Lower lobe of right lung (tissue), 2 donors: ENCODE data around the gene MIPOL1. TPM values are rescaled to one million over a fixed set of nuclear protein-coding genes. Genes with fewer than 3 reads are reported as not detected.

Source experiments
- ATAC-seq, 2 donors: fragments of 200-7000 bp; cut with Tn5 transposase; one replicate each; pipeline ENCODE4 v1.9.1; 2020 to 2022; ENCODE audit warnings: mild to moderate bottlenecking in 2 of 2, moderate library complexity in 2 of 2
- DNase-seq: peaks from one replicate; pipeline ENCODE4 v3.0.0-alpha.2; 2020
- H3K27ac ChIP-seq: fragments of 200-600 bp; one replicate; pipeline ENCODE4 v1.8.0; 2022
- H3K27me3 ChIP-seq: fragments of 200-600 bp; one replicate; pipeline ENCODE4 v1.8.0; 2022; ENCODE audit warnings: low read depth
- H3K36me3 ChIP-seq: fragments of 200-600 bp; one replicate; pipeline ENCODE4 v1.8.0; 2022; ENCODE audit warnings: mild to moderate bottlenecking
- H3K4me1 ChIP-seq: fragments of 200-600 bp; one replicate; pipeline ENCODE4 v1.8.0; 2022
- H3K4me3 ChIP-seq: fragments of 200-600 bp; one replicate; pipeline ENCODE4 v1.8.0; 2022; ENCODE audit warnings: mild to moderate bottlenecking
- H3K9me3 ChIP-seq: fragments of 200-600 bp; one replicate; pipeline ENCODE4 v1.8.0; 2022
- CTCF ChIP-seq: fragments of 200-600 bp; IDR thresholded peaks from one replicate; pipeline ENCODE4 v1.8.0; 2022; ENCODE audit warnings: antibody characterized with exemption, mild to moderate bottlenecking
- intact Hi-C: fragments of 100-400 bp; cut with DNase I; formaldehyde crosslinking; loops from one replicate; pipeline ENCODE4 v1.11.0; 2022
- total RNA-seq: library from RNA; stranded (reverse); fragmentation: NEBNext Ultra II Directional; extraction: Animal tissue kit (Norgen Biotek cat#: 25700); gene quantifications from one replicate; pipeline ENCODE4 v1.2.1, GENCODE V29; 2021
- donor health status: DM: no; HTN: yes; CAD: no; lungs with severe emphysema.

MIPOL1 gene
- total RNA-seq, 1 donor from 2014 or later = 12.1 TPM

GRCh38 chr14:37579274-37579673, 381.5 kb downstream of the MIPOL1 start:
- Histone ChIP-seq H3K27me3 (peaks cover 27% of the 10 kb centered on the region), H3K27ac (no peak overlapping the region), H3K9me3 (no peaks in the 10 kb centered on the region), H3K4me1 (peaks cover 3% of the 10 kb centered on the region), H3K36me3 (no peaks in the 10 kb centered on the region), H3K4me3 (no peak overlapping the region)
- no peak for DNase-seq
- intact Hi-C loops = no loop called here
- no peak for ATAC-seq
- no peak for TF ChIP-seq CTCF

- no peak for TF ChIP-seq CTCF
- DNase-seq = no peak
- Histone ChIP-seq H3K36me3 (no peaks in the 10 kb centered on the region), H3K27ac (no peak overlapping the region), H3K4me3 (no peak overlapping the region), H3K4me1 (peaks cover 9% of the 10 kb centered on the region), H3K27me3 (peaks cover 35% of the 10 kb centered on the region), H3K9me3 (no peaks in the 10 kb centered on the region)
- intact Hi-C loops = no loop called here
- no peak for ATAC-seq
Observed at GRCh38 chr14:37580146-37580545, 382.4 kb downstream of the MIPOL1 start.

GRCh38 chr14:37583358-37584210, 385.8 kb downstream of the MIPOL1 start:
- intact Hi-C loops = no loop called here
- Histone ChIP-seq H3K9me3 (no peaks in the 10 kb centered on the region), H3K4me1 (peaks cover 9% of the 10 kb centered on the region), H3K4me3 (peak overlapping the region; percentile 50), H3K27ac (peak overlapping the region; percentile 76), H3K36me3 (no peaks in the 10 kb centered on the region), H3K27me3 (peaks cover 65% of the 10 kb centered on the region)
- no peak for TF ChIP-seq CTCF
- peak; percentile 80 to 89 for ATAC-seq
- DNase-seq = peak; percentile 72

GRCh38 chr14:37584211-37585100, 386.7 kb downstream of the MIPOL1 start:
- Histone ChIP-seq H3K27me3 (peaks cover 70% of the 10 kb centered on the region), H3K27ac (peak overlapping the region; percentile 76), H3K4me3 (peak overlapping the region; percentile 50), H3K9me3 (no peaks in the 10 kb centered on the region), H3K36me3 (no peaks in the 10 kb centered on the region), H3K4me1 (peaks cover 9% of the 10 kb centered on the region)
- intact Hi-C loops = no loop called here
- peak; percentile 56 to 63 for ATAC-seq
- no peak for DNase-seq
- TF ChIP-seq CTCF = no peak

GRCh38 chr14:37585101-37585511, 387.4 kb downstream of the MIPOL1 start:
- Histone ChIP-seq H3K27ac (peak overlapping the region; percentile 76), H3K36me3 (no peaks in the 10 kb centered on the region), H3K27me3 (peaks cover 76% of the 10 kb centered on the region), H3K4me3 (peak overlapping the region; percentile 50), H3K9me3 (no peaks in the 10 kb centered on the region), H3K4me1 (peaks cover 9% of the 10 kb centered on the region)
- DNase-seq (no peak), ATAC-seq (peak in 1 of 2 donors; percentile 4)
- intact Hi-C loops = no loop called here
- TF ChIP-seq CTCF = no peak
